Neural cell (in vitro differentiated cells): ENCODE results near the gene SLC20A1.

Experiments
- EP300 ChIP-seq: fragments of 450-650 bp; conservative IDR thresholded peaks from 2 replicates; pipeline ENCODE4 v1.6.1; 2014; ENCODE audit warnings: antibody characterized with exemption, mild to moderate bottlenecking, moderate library complexity; ENCODE audit not compliant: poor library complexity, severe bottlenecking
- EZH2 ChIP-seq: fragments of 200-600, 300-800 bp; shearing (Covaris generic), sonication (generic); IDR thresholded peaks from 2 replicates; pipeline ENCODE4 v1.6.1; 2014; ENCODE audit warnings: antibody characterized with exemption, low read length, borderline replicate concordance, mild to moderate bottlenecking; ENCODE audit not compliant: insufficient read depth, poor library complexity, severe bottlenecking
- MXI1 ChIP-seq: fragments of 450-650 bp; conservative IDR thresholded peaks from 2 replicates; pipeline ENCODE4 v1.6.1; 2014; ENCODE audit warnings: antibody characterized with exemption, mild to moderate bottlenecking; ENCODE audit not compliant: poor library complexity, severe bottlenecking
- POLR2AphosphoS5 ChIP-seq: IDR thresholded peaks from 2 replicates; pipeline ENCODE4 v1.6.1; 2012
- RAD21 ChIP-seq: fragments of 450-650 bp; conservative IDR thresholded peaks from 2 replicates; pipeline ENCODE4 v1.6.1; 2014; ENCODE audit warnings: antibody characterized with exemption, mild to moderate bottlenecking, moderate library complexity
- SMC3 ChIP-seq: fragments of 450-650 bp; conservative IDR thresholded peaks from 2 replicates; pipeline ENCODE4 v1.6.1; 2014; ENCODE audit warnings: antibody characterized with exemption, mild to moderate bottlenecking, moderate library complexity; ENCODE audit not compliant: poor library complexity
- TAF1 ChIP-seq: IDR thresholded peaks from 2 replicates; pipeline ENCODE4 v1.6.1; 2012; ENCODE audit warnings: low read depth
- TF ChIP-seq, protein P1 (sequence below): fragments of 450-650 bp; IDR thresholded peaks from 2 replicates; pipeline ENCODE4 v1.5.1; 2014; ENCODE audit warnings: antibody characterized with exemption, mild to moderate bottlenecking, moderate library complexity; ENCODE audit not compliant: poor library complexity, severe bottlenecking
- TF ChIP-seq, protein P2 (sequence below): IDR thresholded peaks from 2 replicates; pipeline ENCODE4 v1.6.1; 2012; ENCODE audit warnings: borderline replicate concordance

DNA sequence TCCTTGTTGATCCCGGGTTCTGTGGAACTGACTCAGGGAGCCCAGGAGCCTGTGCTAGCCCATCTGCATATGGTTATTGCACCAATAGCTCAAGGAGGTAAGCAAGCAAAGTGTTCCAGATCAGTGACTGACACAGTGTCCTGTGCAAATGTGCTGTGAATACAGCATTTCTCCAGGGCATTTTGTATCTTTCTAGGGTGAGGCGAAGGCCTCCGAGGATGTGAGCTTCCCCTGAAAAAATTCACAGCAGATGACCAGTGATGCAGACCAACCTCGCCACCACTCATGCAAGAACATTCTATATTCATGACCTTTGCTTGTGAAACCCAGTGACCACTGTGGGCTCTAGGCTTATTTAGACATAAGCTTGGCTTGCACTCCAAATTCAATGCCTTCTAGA, 59.8 kb downstream of the SLC20A1 start:
- TF ChIP-seq EP300: no peak
- TF ChIP-seq POLR2AphosphoS5: no peak
- TF ChIP-seq, protein P1, sequence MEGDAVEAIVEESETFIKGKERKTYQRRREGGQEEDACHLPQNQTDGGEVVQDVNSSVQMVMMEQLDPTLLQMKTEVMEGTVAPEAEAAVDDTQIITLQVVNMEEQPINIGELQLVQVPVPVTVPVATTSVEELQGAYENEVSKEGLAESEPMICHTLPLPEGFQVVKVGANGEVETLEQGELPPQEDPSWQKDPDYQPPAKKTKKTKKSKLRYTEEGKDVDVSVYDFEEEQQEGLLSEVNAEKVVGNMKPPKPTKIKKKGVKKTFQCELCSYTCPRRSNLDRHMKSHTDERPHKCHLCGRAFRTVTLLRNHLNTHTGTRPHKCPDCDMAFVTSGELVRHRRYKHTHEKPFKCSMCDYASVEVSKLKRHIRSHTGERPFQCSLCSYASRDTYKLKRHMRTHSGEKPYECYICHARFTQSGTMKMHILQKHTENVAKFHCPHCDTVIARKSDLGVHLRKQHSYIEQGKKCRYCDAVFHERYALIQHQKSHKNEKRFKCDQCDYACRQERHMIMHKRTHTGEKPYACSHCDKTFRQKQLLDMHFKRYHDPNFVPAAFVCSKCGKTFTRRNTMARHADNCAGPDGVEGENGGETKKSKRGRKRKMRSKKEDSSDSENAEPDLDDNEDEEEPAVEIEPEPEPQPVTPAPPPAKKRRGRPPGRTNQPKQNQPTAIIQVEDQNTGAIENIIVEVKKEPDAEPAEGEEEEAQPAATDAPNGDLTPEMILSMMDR: no peak
- no peak for TF ChIP-seq EZH2
- TF ChIP-seq MXI1: no peak
- no peak for TF ChIP-seq TAF1
- no peak for TF ChIP-seq RAD21
- TF ChIP-seq, protein P2, sequence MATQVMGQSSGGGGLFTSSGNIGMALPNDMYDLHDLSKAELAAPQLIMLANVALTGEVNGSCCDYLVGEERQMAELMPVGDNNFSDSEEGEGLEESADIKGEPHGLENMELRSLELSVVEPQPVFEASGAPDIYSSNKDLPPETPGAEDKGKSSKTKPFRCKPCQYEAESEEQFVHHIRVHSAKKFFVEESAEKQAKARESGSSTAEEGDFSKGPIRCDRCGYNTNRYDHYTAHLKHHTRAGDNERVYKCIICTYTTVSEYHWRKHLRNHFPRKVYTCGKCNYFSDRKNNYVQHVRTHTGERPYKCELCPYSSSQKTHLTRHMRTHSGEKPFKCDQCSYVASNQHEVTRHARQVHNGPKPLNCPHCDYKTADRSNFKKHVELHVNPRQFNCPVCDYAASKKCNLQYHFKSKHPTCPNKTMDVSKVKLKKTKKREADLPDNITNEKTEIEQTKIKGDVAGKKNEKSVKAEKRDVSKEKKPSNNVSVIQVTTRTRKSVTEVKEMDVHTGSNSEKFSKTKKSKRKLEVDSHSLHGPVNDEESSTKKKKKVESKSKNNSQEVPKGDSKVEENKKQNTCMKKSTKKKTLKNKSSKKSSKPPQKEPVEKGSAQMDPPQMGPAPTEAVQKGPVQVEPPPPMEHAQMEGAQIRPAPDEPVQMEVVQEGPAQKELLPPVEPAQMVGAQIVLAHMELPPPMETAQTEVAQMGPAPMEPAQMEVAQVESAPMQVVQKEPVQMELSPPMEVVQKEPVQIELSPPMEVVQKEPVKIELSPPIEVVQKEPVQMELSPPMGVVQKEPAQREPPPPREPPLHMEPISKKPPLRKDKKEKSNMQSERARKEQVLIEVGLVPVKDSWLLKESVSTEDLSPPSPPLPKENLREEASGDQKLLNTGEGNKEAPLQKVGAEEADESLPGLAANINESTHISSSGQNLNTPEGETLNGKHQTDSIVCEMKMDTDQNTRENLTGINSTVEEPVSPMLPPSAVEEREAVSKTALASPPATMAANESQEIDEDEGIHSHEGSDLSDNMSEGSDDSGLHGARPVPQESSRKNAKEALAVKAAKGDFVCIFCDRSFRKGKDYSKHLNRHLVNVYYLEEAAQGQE: no peak
- no peak for TF ChIP-seq SMC3
